Parathyroid adenoma (tissue), 2 donors: Measurements from ENCODE around the gene EIPR1.

Experiments
- H2AFZ ChIP-seq: fragments of 300-600 bp; sonication (generic); one replicate; pipeline ENCODE4 v1.7.0; 2017; ENCODE audit warnings: antibody characterized with exemption, mild to moderate bottlenecking
- H3K27ac ChIP-seq: fragments of 300-600 bp; sonication (generic); one replicate; pipeline ENCODE4 v1.7.0; 2017
- H3K27me3 ChIP-seq: fragments of 300-600 bp; sonication (generic); one replicate; pipeline ENCODE4 v1.7.0; 2017; ENCODE audit warnings: low read length; ENCODE audit not compliant: control insufficient read depth, insufficient read depth
- H3K36me3 ChIP-seq: fragments of 300-600 bp; sonication (generic); one replicate; pipeline ENCODE4 v1.7.0; 2017; ENCODE audit warnings: low read length; ENCODE audit not compliant: control insufficient read depth, insufficient read depth
- H3K4me1 ChIP-seq: fragments of 300-600 bp; sonication (generic); one replicate; pipeline ENCODE4 v1.7.0; 2017; ENCODE audit warnings: control low read depth
- H3K4me2 ChIP-seq: fragments of 300-600 bp; sonication (generic); one replicate; pipeline ENCODE4 v1.7.0; 2017; ENCODE audit warnings: low read length
- H3K4me3 ChIP-seq: fragments of 300-600 bp; sonication (generic); one replicate; pipeline ENCODE4 v1.7.0; 2017; ENCODE audit warnings: low read depth, low read length
- H3K79me2 ChIP-seq: fragments of 300-600 bp; sonication (generic); one replicate; pipeline ENCODE4 v1.7.0; 2017; ENCODE audit warnings: control low read depth
- H3K9ac ChIP-seq: fragments of 300-600 bp; sonication (generic); one replicate; pipeline ENCODE4 v1.7.0; 2017; ENCODE audit warnings: mild to moderate bottlenecking
- H3K9me3 ChIP-seq: fragments of 300-600 bp; sonication (generic); one replicate; pipeline ENCODE4 v1.7.0; 2017; ENCODE audit warnings: low read length; ENCODE audit not compliant: control insufficient read depth
- CTCF ChIP-seq: fragments of 300-600 bp; sonication (generic); IDR thresholded peaks from one replicate; pipeline ENCODE4 v1.7.0; 2017; ENCODE audit warnings: antibody characterized with exemption, mild to moderate bottlenecking
- donor health status: primary hyperparathyroidism.

Gene EIPR1

GRCh38 chr2:3420076-3420768 is 42.6 kb upstream of the EIPR1 start:
- Histone ChIP-seq H3K9me3 (no peaks in the 10 kb centered on the region), H3K27ac (no peak overlapping the region), H3K79me2 (peaks cover 55% of the 10 kb centered on the region), H3K4me2 (no peak overlapping the region), H3K36me3 (no peaks in the 10 kb centered on the region), H3K9ac (no peak overlapping the region), H3K4me1 (no peaks in the 10 kb centered on the region), H3K27me3 (no peaks in the 10 kb centered on the region), H2AFZ (no peak overlapping the region), H3K4me3 (no peak overlapping the region)
- TF ChIP-seq CTCF, result no peak

- H2AFZ ChIP-seq, result no peak overlapping the region
- no peak overlapping the region for H3K9ac ChIP-seq
- H3K27me3 ChIP-seq, result no peaks in the 10 kb centered on the region
- no peak overlapping the region for H3K27ac ChIP-seq
- no peak overlapping the region for H3K4me3 ChIP-seq
- no peaks in the 10 kb centered on the region for H3K4me1 ChIP-seq
- H3K36me3 ChIP-seq, result no peaks in the 10 kb centered on the region
- H3K9me3 ChIP-seq, result no peaks in the 10 kb centered on the region
- TF ChIP-seq CTCF, result no peak
- H3K4me2 ChIP-seq, result no peak overlapping the region
- peaks cover 50% of the 10 kb centered on the region for H3K79me2 ChIP-seq
These were observed 41.3 kb upstream of the EIPR1 start for GRCh38 chr2:3418766-3419404.

- Histone ChIP-seq H3K4me1 (no peaks in the 10 kb centered on the region), H3K4me2 (no peak overlapping the region), H3K79me2 (peaks cover 57% of the 10 kb centered on the region), H2AFZ (no peak overlapping the region), H3K36me3 (no peaks in the 10 kb centered on the region), H3K9ac (no peak overlapping the region), H3K27me3 (no peaks in the 10 kb centered on the region), H3K4me3 (no peak overlapping the region), H3K9me3 (no peaks in the 10 kb centered on the region), H3K27ac (no peak overlapping the region)
- no peak for TF ChIP-seq CTCF
These were observed 36.7 kb upstream of the EIPR1 start for GRCh38 chr2:3414133-3414860.

- no peaks in the 10 kb centered on the region for H3K4me1 ChIP-seq
- H3K79me2 ChIP-seq, result peaks cover 56% of the 10 kb centered on the region
- H3K4me3 ChIP-seq, result no peak overlapping the region
- no peak for TF ChIP-seq CTCF
- no peak overlapping the region for H2AFZ ChIP-seq
- no peaks in the 10 kb centered on the region for H3K9me3 ChIP-seq
- H3K9ac ChIP-seq, result no peak overlapping the region
- no peak overlapping the region for H3K4me2 ChIP-seq
- H3K27me3 ChIP-seq, result no peaks in the 10 kb centered on the region
- H3K27ac ChIP-seq, result no peak overlapping the region
- H3K36me3 ChIP-seq, result no peaks in the 10 kb centered on the region
These were observed 36.1 kb upstream of the EIPR1 start for GRCh38 chr2:3413697-3414096.
